ENCODE results near the gene UBE2E2. TPM values are rescaled to one million over a fixed set of nuclear protein-coding genes. Genes with fewer than 3 reads are reported as not detected.

The UBE2E2 gene
- total RNA-seq, 1 donor from 2014 or later, result 24.2 TPM

- Mint-ChIP-seq H3K4me1 (peaks cover 30% of the 10 kb centered on the region), H3K9me3 (no peaks in the 10 kb centered on the region), H3K36me3 (ENCODE audit: low read depth) (no peaks in the 10 kb centered on the region), H3K4me3 (no peak overlapping the region), H3K27me3 (ENCODE audit: low read depth) (no peaks in the 10 kb centered on the region), H3K27ac (ENCODE audit: unreplicated experiment) (no peak overlapping the region)
- TF ChIP-seq CTCF (conservative IDR thresholded peaks at IDR 0.05), result no peak
- no peak for DNase-seq (ENCODE audit: low read depth, low spot score)
Observed at GRCh38 chr3:23446301-23446700, 243.2 kb downstream of the UBE2E2 start.

GRCh38 chr3:23448998-23449537, 245.9 kb downstream of the UBE2E2 start:
- Mint-ChIP-seq H3K36me3 (ENCODE audit: low read depth) (no peaks in the 10 kb centered on the region), H3K9me3 (no peaks in the 10 kb centered on the region), H3K4me1 (peaks cover 30% of the 10 kb centered on the region), H3K4me3 (no peak overlapping the region), H3K27me3 (ENCODE audit: low read depth) (no peaks in the 10 kb centered on the region), H3K27ac (ENCODE audit: unreplicated experiment) (no peak overlapping the region)
- TF ChIP-seq CTCF (conservative IDR thresholded peaks at IDR 0.05), result no peak
- no peak for DNase-seq (ENCODE audit: low read depth, low spot score)

GRCh38 chr3:23450051-23450450, 246.9 kb downstream of the UBE2E2 start:
- no peak for DNase-seq (ENCODE audit: low read depth, low spot score)
- Mint-ChIP-seq H3K9me3 (no peaks in the 10 kb centered on the region), H3K27me3 (ENCODE audit: low read depth) (no peaks in the 10 kb centered on the region), H3K36me3 (ENCODE audit: low read depth) (no peaks in the 10 kb centered on the region), H3K27ac (ENCODE audit: unreplicated experiment) (no peak overlapping the region), H3K4me1 (peaks cover 30% of the 10 kb centered on the region), H3K4me3 (no peak overlapping the region)
- no peak for TF ChIP-seq CTCF (conservative IDR thresholded peaks at IDR 0.05)

GRCh38 chr3:23450806-23451205, 247.7 kb downstream of the UBE2E2 start:
- Mint-ChIP-seq H3K4me1 (peaks cover 30% of the 10 kb centered on the region), H3K9me3 (peaks cover 1% of the 10 kb centered on the region), H3K4me3 (no peak overlapping the region), H3K27me3 (ENCODE audit: low read depth) (no peaks in the 10 kb centered on the region), H3K27ac (ENCODE audit: unreplicated experiment) (no peak overlapping the region), H3K36me3 (ENCODE audit: low read depth) (no peaks in the 10 kb centered on the region)
- no peak for TF ChIP-seq CTCF (conservative IDR thresholded peaks at IDR 0.05)
- DNase-seq (ENCODE audit: low read depth, low spot score), result no peak

- H3K27ac Mint-ChIP-seq (ENCODE audit: unreplicated experiment), result no peak overlapping the region
- peaks cover 10% of the 10 kb centered on the region for H3K9me3 Mint-ChIP-seq
Observed at GRCh38 chr3:23452408-23452807, 249.3 kb downstream of the UBE2E2 start.

More at GRCh38 chr3:23452408-23452807, 249.3 kb downstream of the UBE2E2 start:
- Mint-ChIP-seq H3K4me1 (peaks cover 17% of the 10 kb centered on the region), H3K4me3 (no peak overlapping the region), H3K36me3 (ENCODE audit: low read depth) (peaks cover 6% of the 10 kb centered on the region), H3K27me3 (ENCODE audit: low read depth) (no peaks in the 10 kb centered on the region)
- no peak for DNase-seq (ENCODE audit: low read depth, low spot score)
- no peak for TF ChIP-seq CTCF (conservative IDR thresholded peaks at IDR 0.05)

All from neural crest cell (in vitro differentiated cells).